8988T (cell line): ENCODE data around the gene PEX10.

Source experiments
- DNase-seq: peaks from one replicate; pipeline ENCODE4 v3.0.0; 2011

PEX10 gene

GRCh38 chr1:2418791-2419320, 6.5 kb upstream of the PEX10 start:
- DNase-seq: no peak

DNA sequence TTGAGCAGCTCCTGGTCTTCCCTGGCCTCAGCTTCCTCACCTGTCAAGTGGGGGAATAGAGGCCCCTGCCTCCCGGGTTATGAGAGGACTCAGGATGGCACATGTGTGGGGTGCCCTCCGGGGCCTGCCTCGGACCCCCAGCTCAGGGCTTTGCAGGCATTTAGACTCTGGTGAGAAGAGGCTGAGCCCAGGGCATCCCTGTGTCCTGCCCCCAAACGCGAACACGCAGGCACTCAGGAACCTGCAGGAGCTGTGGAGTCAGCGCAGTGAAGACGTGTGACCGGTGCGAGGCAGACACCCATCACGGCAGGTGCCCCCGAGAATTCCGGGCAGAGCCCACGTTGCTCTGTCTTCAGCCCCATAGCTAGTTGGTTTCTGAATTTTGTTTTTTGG, 5.5 kb upstream of the PEX10 start:
- DNase-seq: no peak

DNA sequence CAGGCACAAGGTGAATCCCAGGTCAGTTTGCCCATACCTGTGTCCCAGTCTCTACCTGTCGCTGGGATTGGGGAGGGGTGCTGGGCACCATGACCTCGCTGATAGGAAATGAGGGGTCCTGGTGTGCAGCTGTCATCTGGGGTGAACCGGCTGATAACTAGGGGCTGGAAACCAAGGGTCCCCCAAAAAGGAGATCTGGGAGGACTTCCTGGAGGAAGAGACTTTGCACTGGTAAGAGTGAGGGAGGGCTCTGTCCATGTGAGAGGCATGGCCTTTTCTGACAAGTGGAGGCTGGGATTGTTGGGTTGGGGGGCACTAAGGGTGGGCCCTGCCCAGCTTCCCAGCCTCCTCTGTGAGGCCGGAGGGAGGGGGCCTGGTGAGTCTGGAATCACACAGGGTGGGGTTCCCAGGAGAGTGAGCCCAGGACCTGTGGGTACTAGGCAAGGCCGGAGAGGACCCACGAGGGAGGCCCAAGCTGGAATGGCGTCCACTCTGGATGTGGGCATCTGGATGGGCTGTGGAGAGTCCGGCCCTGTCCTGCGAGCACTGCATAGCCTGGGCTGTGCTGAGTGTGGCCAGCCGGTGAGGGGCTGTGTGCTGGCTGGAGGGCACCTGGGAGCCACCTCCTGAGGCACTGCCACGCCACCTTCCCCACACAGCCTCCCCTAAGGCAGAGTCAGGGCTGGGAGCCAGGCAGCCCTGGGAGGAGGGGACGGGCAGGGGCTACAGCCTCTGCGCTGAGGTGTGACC, 4.9 kb upstream of the PEX10 start:
- no peak for DNase-seq

- no peak for DNase-seq
These were observed 4.0 kb upstream of the PEX10 start for GRCh38 chr1:2416403-2416802.

DNA sequence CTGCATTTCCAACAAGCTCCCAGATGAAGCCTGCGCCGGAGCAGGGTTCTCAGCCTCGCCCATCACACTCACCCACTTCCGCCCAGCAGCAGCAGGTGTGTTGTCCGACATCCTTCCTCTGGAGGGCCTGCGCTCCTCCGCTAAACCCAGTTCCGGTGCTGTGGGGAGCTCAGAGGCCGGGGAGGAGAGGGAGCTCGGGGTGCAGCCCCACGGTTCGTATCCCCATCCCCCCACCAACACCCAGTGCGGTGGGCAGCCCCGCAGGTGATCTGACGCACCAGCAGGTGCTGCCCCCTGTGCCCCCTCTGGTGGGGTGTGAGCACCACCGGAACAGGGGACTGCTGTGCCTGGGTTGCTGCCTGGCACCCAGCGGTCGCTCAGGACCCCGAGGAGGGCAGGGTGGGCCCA, 3.4 kb upstream of the PEX10 start:
- DNase-seq: no peak

DNA sequence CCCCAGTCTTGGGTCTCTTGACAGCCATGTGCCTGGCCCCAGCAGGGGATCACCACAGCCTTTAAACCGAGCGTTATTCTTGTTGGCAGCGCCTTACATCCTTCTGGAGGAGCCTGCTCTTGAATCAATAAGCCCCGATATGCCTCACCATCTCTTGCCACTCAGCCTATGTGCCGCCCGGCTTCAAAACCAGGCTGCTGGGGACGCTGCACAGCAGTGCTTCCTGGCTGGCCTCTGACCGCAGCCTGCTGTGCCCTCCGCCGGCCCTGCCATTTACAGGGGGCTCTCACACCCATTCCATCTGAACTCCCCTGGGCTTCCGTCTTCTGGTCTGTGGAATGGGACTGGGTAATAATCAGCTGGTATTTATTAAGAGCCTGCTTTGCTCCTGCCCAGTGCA, 3.0 kb upstream of the PEX10 start:
- DNase-seq: no peak

DNA sequence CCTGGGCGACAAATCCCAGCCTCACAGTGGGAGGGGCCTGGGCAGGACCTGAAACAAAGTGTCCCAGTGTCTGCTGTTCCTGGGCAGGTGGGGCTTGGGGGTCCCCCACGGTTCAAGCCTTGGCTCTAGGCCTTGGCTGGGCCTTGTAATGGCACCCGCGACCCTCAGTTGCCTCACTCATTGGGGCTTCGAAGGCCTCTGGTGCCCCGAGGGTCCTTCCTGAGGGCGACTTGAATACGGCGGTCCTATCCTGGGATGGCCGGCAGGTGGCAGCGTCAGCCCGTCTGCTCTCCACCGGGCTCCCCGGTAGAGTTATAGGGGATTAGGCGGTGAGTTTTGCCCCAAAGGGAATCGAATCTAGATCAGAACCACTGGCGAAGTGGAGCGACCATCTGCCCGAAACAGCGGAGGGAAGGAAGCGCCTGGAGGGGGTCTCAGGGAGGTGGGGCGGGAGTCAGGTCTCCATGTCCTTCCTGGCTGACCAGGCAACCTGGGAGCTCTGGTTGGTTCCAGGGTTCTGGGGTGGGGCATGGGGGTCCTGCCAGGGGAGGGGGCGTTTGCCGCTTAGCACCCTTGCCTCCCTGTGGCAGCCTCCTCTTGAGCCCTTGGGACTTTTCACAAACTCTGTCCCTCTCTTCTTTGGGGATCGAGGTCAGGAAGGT, 2.1 kb upstream of the PEX10 start:
- DNase-seq: peak; percentile 77

DNA sequence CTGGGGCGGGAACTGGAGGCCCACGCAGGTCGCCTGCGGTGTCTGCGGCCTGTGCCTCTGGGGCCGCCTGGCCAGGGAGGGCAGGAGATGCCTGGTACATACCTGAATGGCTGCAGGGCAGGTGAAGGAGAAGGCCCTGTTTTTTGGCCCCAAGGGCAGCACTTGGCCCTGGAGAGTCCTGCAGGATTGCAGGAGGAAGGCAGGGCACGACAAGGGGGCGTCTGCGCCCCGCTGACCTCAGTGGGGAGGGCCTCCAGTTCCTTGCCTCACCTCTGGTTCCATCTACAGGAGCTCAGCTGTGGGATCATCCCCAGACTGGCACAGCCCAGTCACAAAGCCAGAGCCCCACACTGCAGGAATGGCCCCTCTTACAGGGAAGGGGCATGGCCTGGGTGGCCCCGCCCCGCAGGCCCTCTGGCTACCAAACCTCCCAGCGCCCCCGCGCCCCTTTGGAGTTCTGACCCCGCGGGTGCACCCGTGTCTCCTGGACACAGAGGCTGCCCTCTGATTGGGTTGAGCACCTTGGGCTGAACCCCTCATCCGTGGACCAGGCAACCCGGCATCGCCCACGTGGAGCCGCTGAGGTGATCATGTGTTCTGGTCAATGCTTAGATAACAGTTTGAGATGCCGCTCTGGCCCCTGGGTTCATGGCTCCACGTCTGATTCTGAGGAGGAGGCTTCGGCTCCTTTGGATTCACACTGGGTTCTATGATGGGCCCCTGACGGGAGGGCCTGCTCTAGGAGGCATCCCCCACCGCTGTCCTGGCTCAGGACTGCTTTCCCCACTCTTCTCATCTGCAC, 1.3 kb upstream of the PEX10 start:
- DNase-seq: peak; percentile 51

DNA sequence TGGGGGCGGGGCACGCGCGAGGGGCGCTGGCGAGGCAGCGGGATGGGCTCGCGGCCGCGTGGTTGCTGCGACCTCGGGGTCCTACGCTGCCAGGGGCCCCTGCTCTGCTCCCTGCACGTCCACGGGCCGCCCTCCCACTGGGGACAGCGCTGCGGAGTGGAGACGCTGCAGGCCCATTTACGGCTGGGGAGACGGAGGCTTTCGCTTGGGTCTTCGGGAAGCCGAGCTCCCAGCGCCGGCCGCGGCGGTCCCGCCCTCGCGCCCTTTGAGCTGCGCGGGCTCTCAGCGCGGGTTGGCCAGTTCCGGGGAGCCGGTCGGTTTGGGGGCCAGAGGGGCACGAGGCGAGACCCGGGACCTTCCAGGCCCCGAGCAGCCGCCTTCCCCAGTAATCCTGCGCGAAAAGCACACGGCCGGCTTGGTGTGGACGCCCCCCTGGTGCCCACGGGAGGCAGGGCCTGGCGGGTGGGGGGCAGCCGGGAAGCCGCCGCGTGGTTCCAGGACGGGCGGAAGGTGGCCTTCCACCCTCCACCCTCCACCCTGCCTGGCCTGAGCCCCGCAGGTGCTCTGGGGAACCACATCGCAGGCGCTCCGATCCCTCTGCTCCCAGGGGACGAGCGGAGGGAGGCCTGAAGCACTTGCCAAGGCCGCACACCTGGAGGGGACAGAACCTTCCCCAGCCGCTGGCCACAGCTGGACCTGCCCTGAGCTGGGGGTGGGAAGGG, 570 bp upstream of the PEX10 start:
- DNase-seq: peak; percentile 57

GRCh38 chr1:2411801-2412394, 466 bp downstream of the PEX10 start:
- DNase-seq: peak; percentile 55

DNA sequence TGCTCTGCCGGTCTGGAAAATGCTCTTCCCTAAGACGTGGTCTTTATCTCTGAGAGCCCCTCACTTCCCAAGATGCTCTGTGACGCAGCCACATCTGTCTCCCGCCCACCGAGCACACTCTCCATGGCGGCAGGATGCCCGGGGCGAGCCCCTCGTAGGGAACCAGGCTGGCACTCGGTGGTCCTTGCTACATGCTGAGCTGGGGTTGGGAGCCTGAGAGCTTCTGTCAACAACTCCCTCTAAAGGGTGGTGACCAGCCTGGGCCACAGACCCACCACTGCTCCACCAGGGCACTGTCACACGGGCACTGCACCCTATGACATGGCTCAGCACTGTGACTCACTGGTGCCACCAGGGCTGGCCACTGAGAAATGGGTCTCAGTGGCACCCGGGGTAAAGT, 2.6 kb downstream of the PEX10 start:
- DNase-seq: no peak

GRCh38 chr1:2408859-2409276, 3.5 kb downstream of the PEX10 start:
- DNase-seq: no peak

DNA sequence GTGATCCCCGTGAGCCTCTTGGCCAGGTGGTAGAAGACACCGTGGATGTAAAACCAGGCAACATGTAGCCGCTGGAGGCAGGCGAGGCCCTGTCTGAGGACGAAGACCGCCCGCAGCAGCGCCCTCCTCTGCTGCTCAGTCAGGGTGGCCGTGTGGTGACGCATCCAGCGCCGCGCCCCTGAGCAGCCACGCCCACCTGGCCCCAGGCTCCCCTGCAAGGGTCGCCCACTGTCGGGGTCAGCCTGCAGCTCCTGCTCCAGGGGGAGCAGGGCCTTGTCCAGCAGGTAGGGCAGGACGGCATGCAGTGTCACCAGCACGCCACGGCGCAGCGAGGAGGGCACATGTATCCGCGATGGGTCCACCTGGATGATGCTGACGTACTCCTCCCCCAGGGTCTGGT, 3.9 kb downstream of the PEX10 start:
- DNase-seq: no peak

- DNase-seq: no peak
These were observed 4.4 kb downstream of the PEX10 start for GRCh38 chr1:2407991-2408275.

DNA sequence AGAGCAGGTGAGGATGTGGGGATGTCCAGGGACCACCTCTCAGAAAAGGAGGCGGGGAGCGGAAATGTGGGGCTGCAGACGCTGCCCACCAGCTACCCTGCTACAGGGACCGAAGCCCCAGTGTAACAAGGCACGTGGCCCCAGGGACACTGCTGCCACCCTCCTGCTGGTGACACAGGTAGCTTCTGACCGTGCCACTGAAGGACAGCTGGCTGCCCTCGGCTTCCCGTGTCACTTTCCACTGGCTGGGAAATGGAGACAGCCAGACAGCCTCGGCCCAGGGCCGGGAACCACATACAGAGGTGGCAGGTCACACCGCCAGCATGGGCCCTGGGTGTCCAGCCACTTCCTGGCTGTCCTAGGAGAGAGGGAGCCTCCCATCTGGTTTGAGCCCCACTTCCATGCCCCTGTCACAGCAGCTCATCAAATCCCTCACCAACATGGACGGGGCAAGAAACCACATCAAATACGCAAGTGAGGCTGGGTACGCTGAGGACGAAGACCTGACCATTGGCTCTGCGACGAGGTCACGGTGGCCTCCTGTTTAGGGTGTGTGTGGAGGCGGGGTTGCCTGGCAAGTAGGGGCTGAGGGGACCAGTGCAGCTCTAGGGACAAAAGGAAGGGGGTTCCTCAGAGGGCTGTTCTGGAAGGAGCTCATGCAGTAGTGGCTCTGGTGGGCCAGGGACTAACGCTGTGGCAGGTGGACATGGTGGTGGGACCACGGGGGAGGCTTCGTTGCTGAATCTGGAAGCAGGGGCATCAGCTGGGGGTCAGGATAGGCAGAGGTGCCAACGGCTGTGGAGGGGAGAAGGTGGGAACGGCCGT, 5.0 kb downstream of the PEX10 start:
- DNase-seq: no peak

DNA sequence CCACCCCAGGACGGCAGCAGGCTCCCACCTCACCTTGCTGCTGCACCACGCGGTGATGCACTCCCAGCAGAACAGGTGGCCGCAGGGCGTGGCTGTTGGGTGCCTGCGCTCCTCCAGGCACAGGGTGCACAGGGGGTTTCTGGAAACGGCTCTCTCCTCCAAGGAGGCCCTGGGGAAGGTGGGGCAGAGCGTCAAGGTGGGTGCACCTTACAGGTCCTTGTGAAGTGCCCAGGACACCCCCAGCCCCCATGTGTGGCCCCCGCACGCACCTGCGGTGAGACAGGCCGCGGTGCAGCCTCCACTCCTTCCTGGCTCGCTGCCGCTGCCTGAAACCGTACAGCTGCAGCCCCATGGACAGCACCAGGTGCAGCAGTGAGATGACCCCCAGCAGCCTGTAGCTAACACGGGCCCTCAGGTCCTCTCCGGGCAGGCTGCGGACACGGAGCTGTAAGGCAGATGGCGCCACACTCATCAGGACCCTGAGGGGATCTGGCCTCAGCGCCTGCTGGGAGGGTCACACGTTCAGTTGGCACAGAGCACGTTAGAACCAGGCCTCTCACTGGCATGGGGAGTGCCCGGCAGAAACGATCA, 5.8 kb downstream of the PEX10 start:
- no peak for DNase-seq

DNA sequence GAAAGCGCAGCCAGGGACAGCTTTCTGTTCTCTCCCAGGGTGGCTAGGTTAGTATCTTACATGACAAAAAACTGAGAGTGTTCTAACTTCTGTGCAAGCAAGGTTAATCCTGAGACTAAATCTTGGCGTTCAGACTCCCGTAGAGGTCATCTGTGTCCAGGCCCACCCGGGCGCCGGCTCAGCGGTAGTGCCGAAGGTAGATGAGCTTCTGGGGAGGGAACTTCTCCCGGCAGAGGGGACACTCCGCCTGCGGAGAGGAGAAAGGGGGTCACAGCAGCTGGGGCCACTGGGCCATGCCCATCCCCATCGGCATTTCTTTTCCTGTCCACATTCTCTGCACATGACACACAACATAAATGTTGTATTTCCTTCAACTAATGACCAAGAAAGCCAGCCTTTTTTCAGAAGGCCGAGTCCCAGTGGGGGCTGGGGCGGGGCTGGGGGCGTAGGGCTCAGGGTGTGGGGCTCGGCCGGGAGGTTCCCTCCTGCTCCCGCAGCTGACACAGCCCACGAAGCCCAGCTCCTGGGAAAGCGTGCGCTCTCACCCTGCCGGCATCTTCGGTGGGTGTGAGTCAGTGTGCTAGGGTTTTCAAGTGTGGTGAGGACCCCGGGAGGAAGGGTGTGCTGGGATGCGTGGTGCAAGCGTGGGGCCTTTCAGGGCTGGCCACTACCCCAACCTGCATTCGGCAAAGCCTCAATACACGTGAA, 6.6 kb downstream of the PEX10 start:
- DNase-seq: no peak

DNA sequence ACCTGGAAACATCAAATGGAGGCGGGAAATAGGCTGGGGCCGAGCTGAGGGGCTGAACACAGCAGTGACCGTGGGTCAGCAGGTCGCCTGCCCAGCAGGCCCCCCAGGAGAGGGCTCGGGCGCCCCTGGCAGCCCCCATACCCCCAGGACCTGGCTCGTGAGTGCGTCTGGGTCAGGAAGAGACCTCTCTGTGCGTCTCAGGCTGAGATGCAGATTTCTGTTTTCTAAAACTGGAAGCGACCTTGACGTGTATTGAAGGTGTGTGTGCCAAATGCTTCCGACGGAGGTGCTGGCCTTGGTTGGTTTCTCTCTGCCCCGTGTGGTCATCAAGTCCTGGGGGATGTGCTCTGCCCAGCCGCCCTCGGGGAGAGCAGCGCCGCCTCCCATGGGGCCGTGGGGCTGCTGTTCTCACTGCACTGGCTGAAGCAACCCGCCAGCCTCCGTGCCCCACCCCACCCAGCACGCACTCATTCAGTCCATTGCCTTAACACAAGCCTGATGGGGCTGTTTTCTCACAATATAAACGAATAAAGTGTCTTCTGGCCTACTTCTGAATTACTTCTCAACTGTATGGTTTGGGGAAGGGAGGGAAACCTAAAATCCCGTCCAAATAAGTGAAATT, 7.4 kb downstream of the PEX10 start:
- DNase-seq: no peak

- no peak for DNase-seq
These were observed 8.0 kb downstream of the PEX10 start for GRCh38 chr1:2404142-2404889.

DNA sequence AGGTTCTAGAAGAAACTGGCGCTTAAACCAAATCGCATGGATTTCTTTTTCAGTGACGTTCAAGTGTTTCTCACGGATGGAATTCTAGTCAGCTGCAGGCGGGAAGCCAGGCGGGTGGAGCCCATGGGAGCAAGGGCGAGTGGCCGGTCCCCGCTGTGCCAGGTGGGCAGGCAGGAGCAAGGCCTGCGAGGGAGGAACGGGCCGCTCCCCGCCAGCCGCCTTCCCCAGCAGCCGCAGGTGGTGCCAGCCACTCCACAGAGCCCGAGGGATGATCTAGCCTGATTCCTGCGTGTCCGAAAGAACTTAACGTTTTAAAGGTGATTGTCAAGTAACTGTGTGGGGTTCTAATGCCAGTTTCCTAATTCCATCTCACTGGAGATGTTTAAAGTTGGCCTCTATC, 9.1 kb downstream of the PEX10 start:
- DNase-seq: no peak
